Liver (tissue), 9 donors: ENCODE data around the gene VCAM1. TPM values are rescaled to one million over a fixed set of nuclear protein-coding genes. Genes with fewer than 3 reads are reported as not detected.
A peak's percentile ranks its signal among the peaks of the same experiment; 100 is the strongest.

ENCODE experiments used
- DNase-seq: peaks from one replicate; pipeline ENCODE4 v3.0.0-alpha.2; 2017; ENCODE audit warnings: low spot score
- H3K27ac ChIP-seq, 2 donors: one replicate each; pipeline ENCODE4 v1.7.0; 2013; ENCODE audit warnings: inconsistent platforms in 2 of 2, low read length in 2 of 2, control low read depth in 1 of 2, low read depth in 1 of 2, mild to moderate bottlenecking in 1 of 2
- H3K27me3 ChIP-seq, 4 donors: one replicate each; pipeline versions ENCODE4 v1.6.1 to v1.7.0; 2013; ENCODE audit warnings: low read length in 3 of 4, inconsistent platforms in 1 of 4, mild to moderate bottlenecking in 1 of 4, moderate library complexity in 1 of 4; ENCODE audit not compliant: control insufficient read depth in 4 of 4, insufficient read depth in 4 of 4
- H3K36me3 ChIP-seq, 4 donors: one replicate each; pipeline versions ENCODE4 v1.6.1 to v1.7.0; 2013; ENCODE audit warnings: low read length in 3 of 4, mild to moderate bottlenecking in 3 of 4, low read depth in 1 of 4, moderate library complexity in 1 of 4; ENCODE audit not compliant: control insufficient read depth in 4 of 4, insufficient read depth in 3 of 4
- H3K4me1 ChIP-seq, 4 donors: one replicate each; pipeline versions ENCODE4 v1.6.1 to v1.7.0; 2013; ENCODE audit warnings: low read length in 3 of 4, mild to moderate bottlenecking in 3 of 4, moderate library complexity in 1 of 4; ENCODE audit not compliant: control insufficient read depth in 4 of 4, insufficient read depth in 4 of 4
- H3K4me3 ChIP-seq, 3 donors: one replicate each; pipeline versions ENCODE4 v1.6.1 to v1.7.0; 2013; ENCODE audit warnings: low read length in 3 of 3, control low read depth in 1 of 3, low read depth in 1 of 3, mild to moderate bottlenecking in 1 of 3
- H3K9ac ChIP-seq, 2 donors: one replicate each; pipeline ENCODE4 v1.7.0; 2013; ENCODE audit warnings: low read length in 2 of 2, mild to moderate bottlenecking in 2 of 2, moderate library complexity in 2 of 2, control low read depth in 1 of 2, low read depth in 1 of 2
- H3K9me3 ChIP-seq, 4 donors: one replicate each; pipeline versions ENCODE4 v1.6.1 to v1.7.0; 2013; ENCODE audit warnings: low read length in 3 of 4; ENCODE audit not compliant: control insufficient read depth in 4 of 4
- CTCF ChIP-seq: fragments of 150-350 bp; IDR thresholded peaks from 2 replicates; pipeline ENCODE4 v1.5.1; 2017; ENCODE audit warnings: improper control_type of control experiment, low read depth, low read length; ENCODE audit not compliant: missing input control
- FOXA1 ChIP-seq: IDR thresholded peaks from 2 replicates; pipeline ENCODE4 v1.6.1; 2016; ENCODE audit warnings: antibody characterized with exemption
- GABPA ChIP-seq, 2 donors: IDR thresholded peaks in 1 of 2; conservative IDR thresholded peaks in 1 of 2; 2 replicates each; pipeline ENCODE4 v1.6.1; 2016; ENCODE audit warnings: antibody characterized with exemption in 2 of 2, mild to moderate bottlenecking in 1 of 2, moderate library complexity in 1 of 2
- NR2F2 ChIP-seq: IDR thresholded peaks from 2 replicates; pipeline ENCODE4 v1.6.1; 2016; ENCODE audit warnings: antibody characterized with exemption
- SP1 ChIP-seq: IDR thresholded peaks from 2 replicates; pipeline ENCODE4 v1.6.1; 2018; ENCODE audit warnings: antibody characterized with exemption, mild to moderate bottlenecking
- WGBS: extraction: QIAGEN DNeasy Blood & Tissue Kit; methylation state at CpG from one replicate; pipeline ENCODE4 v1.1.7; 2013; 5-methylcytosine and 5-hydroxymethylcytosine counted together
- polyA plus RNA-seq, 2 donors: library from polyadenylated mRNA; stranded (reverse) in 1 of 2; unstranded in 1 of 2; fragments of 200-250 nt in 1 of 2; fragments of >200 nt in 1 of 2; fragmentation: Nextera tagmentation in 1 of 2; extraction: Ambion mirVana in 1 of 2; gene quantifications; one replicate each; pipeline versions ENCODE4 v1.2.1 to v1.2.3, GENCODE V29; 2013 to 2015
- total RNA-seq, 2 donors: library from RNA; depleted of rRNA; stranded (reverse); fragments of >200 nt; gene quantifications; one replicate each; pipeline ENCODE4 v1.2.3, GENCODE V29; 2014
- TF ChIP-seq, protein P1 (sequence below): IDR thresholded peaks from 2 replicates; pipeline ENCODE4 v1.6.1; 2016; ENCODE audit warnings: antibody characterized with exemption
- TF ChIP-seq, protein P2 (sequence below): IDR thresholded peaks from 2 replicates; pipeline ENCODE4 v1.6.1; 2016; ENCODE audit warnings: antibody characterized with exemption
- TF ChIP-seq, protein P3 (sequence below): IDR thresholded peaks from 2 replicates; pipeline ENCODE4 v1.6.1; 2016; ENCODE audit warnings: antibody characterized with exemption
- donor health status: healthy.
- donor health status: healthy.
- donor health status: healthy.
- donor health status: healthy.
- donor health status: healthy.

The VCAM1 gene
- total and polyA plus RNA-seq, 4 donors, result 3.3 to 159 (median 23.7) TPM

DNA sequence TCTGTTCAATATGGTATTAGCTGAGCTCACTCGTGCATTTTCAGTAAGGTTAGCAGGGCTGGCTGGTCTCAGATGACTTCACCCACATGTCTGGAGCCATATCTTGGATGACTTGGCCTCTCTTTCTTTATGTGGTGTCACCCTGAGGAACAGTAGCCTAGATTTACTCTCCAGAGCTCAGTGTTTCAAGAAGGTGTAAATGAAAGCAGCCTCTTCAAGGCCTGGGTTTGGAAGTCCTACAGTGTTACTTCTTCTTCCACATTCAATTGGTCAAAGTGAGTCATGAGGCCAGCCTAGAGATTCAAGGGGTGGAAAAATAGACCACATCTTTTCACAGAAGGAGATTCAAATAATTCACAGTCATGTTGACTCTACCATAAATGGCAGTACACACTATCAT lies 12.2 kb downstream of the VCAM1 start:
- H3K4me3 ChIP-seq, result no peak overlapping the region
- H3K4me1 ChIP-seq, result no peaks in the 10 kb centered on the region
- H3K36me3 ChIP-seq, result no peaks in the 10 kb centered on the region
- no peaks in the 10 kb centered on the region for H3K27me3 ChIP-seq
- H3K27ac ChIP-seq, result no peak overlapping the region
- DNase-seq, result no peak
- WGBS, result 63% methylated on average over 1 of the region's 1 CpG
- no peaks in the 10 kb centered on the region for H3K9me3 ChIP-seq
- TF ChIP-seq, protein P1, sequence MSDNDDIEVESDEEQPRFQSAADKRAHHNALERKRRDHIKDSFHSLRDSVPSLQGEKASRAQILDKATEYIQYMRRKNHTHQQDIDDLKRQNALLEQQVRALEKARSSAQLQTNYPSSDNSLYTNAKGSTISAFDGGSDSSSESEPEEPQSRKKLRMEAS, result no peak
- TF ChIP-seq SP1 (no peak), NR2F2 (no peak), FOXA1 (no peak), GABPA (IDR thresholded peaks at IDR 0.05 in 1 of 2, conservative IDR thresholded peaks at IDR 0.05 in 1 of 2) (no peak)
- TF ChIP-seq, protein P2, sequence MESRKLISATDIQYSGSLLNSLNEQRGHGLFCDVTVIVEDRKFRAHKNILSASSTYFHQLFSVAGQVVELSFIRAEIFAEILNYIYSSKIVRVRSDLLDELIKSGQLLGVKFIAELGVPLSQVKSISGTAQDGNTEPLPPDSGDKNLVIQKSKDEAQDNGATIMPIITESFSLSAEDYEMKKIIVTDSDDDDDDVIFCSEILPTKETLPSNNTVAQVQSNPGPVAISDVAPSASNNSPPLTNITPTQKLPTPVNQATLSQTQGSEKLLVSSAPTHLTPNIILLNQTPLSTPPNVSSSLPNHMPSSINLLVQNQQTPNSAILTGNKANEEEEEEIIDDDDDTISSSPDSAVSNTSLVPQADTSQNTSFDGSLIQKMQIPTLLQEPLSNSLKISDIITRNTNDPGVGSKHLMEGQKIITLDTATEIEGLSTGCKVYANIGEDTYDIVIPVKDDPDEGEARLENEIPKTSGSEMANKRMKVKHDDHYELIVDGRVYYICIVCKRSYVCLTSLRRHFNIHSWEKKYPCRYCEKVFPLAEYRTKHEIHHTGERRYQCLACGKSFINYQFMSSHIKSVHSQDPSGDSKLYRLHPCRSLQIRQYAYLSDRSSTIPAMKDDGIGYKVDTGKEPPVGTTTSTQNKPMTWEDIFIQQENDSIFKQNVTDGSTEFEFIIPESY, result no peak
- H3K9ac ChIP-seq, result no peak overlapping the region

- Histone ChIP-seq H3K36me3 (peaks cover 0 to 2% (median 0%) of the 10 kb centered on the region in 4 donors), H3K27me3 (no peaks in the 10 kb centered on the region), H3K4me3 (no peak overlapping the region), H3K4me1 (no peaks in the 10 kb centered on the region), H3K9me3 (no peaks in the 10 kb centered on the region), H3K9ac (no peak overlapping the region), H3K27ac (peak overlapping the region; percentile 8 to 39)
- DNase-seq, result no peak
- WGBS, result 59% methylated on average over 3 of the region's 3 CpGs
- TF ChIP-seq, protein P3, sequence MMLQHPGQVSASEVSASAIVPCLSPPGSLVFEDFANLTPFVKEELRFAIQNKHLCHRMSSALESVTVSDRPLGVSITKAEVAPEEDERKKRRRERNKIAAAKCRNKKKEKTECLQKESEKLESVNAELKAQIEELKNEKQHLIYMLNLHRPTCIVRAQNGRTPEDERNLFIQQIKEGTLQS, result no peak
- TF ChIP-seq, protein P2, result no peak
- TF ChIP-seq NR2F2, result peak; percentile 31
Measured at GRCh38 chr1:100734676-100735075, 15.1 kb downstream of the VCAM1 start.

- Histone ChIP-seq H3K9ac (no peak overlapping the region), H3K27ac (no peak overlapping the region), H3K9me3 (no peaks in the 10 kb centered on the region), H3K36me3 (peaks cover 0 to 2% (median 0%) of the 10 kb centered on the region in 4 donors), H3K4me1 (no peaks in the 10 kb centered on the region), H3K27me3 (no peaks in the 10 kb centered on the region), H3K4me3 (no peak overlapping the region)
- 80% methylated on average over 3 of the region's 3 CpGs for WGBS
- DNase-seq, result no peak
- no peak for TF ChIP-seq CTCF
Measured at GRCh38 chr1:100735244-100735643, 15.7 kb downstream of the VCAM1 start.
